ENCODE measurements around the gene CAST.

DNA sequence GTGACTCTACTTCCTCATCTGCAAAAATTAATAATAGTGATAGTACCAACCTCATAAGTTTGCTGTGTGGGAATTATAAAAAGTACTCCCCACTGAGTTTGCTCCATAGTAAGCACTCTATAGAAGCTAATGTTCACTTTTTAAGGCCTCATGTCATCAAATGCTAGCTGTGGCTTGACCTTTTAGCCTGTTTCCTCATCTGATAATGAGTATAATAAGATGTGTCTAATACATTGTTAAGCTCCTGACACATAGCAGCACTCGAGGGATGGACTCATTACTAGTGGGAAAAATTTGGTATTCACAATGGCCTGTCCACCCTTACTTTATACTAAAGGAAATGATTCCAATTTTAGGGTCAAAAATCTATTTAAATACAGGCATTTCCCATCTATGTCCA is 26.1 kb upstream of the CAST start:
- TF ChIP-seq, protein P1, sequence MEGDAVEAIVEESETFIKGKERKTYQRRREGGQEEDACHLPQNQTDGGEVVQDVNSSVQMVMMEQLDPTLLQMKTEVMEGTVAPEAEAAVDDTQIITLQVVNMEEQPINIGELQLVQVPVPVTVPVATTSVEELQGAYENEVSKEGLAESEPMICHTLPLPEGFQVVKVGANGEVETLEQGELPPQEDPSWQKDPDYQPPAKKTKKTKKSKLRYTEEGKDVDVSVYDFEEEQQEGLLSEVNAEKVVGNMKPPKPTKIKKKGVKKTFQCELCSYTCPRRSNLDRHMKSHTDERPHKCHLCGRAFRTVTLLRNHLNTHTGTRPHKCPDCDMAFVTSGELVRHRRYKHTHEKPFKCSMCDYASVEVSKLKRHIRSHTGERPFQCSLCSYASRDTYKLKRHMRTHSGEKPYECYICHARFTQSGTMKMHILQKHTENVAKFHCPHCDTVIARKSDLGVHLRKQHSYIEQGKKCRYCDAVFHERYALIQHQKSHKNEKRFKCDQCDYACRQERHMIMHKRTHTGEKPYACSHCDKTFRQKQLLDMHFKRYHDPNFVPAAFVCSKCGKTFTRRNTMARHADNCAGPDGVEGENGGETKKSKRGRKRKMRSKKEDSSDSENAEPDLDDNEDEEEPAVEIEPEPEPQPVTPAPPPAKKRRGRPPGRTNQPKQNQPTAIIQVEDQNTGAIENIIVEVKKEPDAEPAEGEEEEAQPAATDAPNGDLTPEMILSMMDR (IDR thresholded peaks at IDR 0.05; ENCODE audit: insufficient read depth, low read length, poor library complexity, severe bottlenecking): no peak
- TF ChIP-seq EZH2phosphoT487 (conservative IDR thresholded peaks at IDR 0.05; ENCODE audit: low read length): no peak

All from SU-DHL-6 (cell line).